GM23338 (cell line): ENCODE measurements around the gene DSG3. TPM values are rescaled to one million over a fixed set of nuclear protein-coding genes. Genes with fewer than 3 reads are reported as not detected.

ENCODE experiments used
- ATAC-seq: fragments of 200-7000 bp; cut with Tn5 transposase; 3 replicates; pipeline ENCODE4 v1.9.1; 2020
- DNase-seq: peaks from one replicate; pipeline ENCODE4 v3.0.0-alpha.2; 2015; ENCODE audit warnings: low spot score
- H2AFZ ChIP-seq: fragments of 200-600 bp; sonication (generic); 2 replicates; pipeline ENCODE4 v1.8.0; 2016; ENCODE audit warnings: antibody characterized with exemption, mild to moderate bottlenecking, moderate library complexity
- H3F3A ChIP-seq: fragments of 200-600 bp; sonication (generic); replicated peaks from 2 replicates; pipeline ENCODE4 v1.8.0; 2017; ENCODE audit warnings: antibody characterized with exemption, mixed run types, low read depth
- H3K27ac ChIP-seq: fragments of 200-600 bp; sonication (generic); 2 replicates; pipeline ENCODE4 v1.6.1; 2016; ENCODE audit warnings: low read depth
- H3K27me3 ChIP-seq: fragments of 200-600 bp; sonication (generic); 2 replicates; pipeline ENCODE4 v1.8.0; 2016; ENCODE audit warnings: mild to moderate bottlenecking, mixed run types, moderate library complexity; ENCODE audit not compliant: insufficient read depth
- H3K36me3 ChIP-seq: fragments of 200-600 bp; sonication (generic); 2 replicates; pipeline ENCODE4 v1.8.0; 2016; ENCODE audit warnings: mild to moderate bottlenecking; ENCODE audit not compliant: insufficient read depth
- H3K4me1 ChIP-seq: fragments of 200-600 bp; sonication (generic); 2 replicates; pipeline ENCODE4 v1.8.0; 2016; ENCODE audit warnings: mild to moderate bottlenecking, moderate library complexity; ENCODE audit not compliant: insufficient read depth
- H3K4me2 ChIP-seq: fragments of 200-600 bp; sonication (generic); 2 replicates; pipeline ENCODE4 v1.7.1; 2017; ENCODE audit warnings: mixed run types
- H3K4me3 ChIP-seq: fragments of 200-600 bp; sonication (generic); 2 replicates; pipeline ENCODE4 v1.6.1; 2016; ENCODE audit warnings: mixed run types
- H3K79me2 ChIP-seq: fragments of 200-600 bp; sonication (generic); replicated peaks from 2 replicates; pipeline ENCODE4 v1.8.0; 2017; ENCODE audit warnings: mild to moderate bottlenecking; ENCODE audit not compliant: insufficient read depth
- H3K9me2 ChIP-seq: fragments of 200-600 bp; sonication (generic); 2 replicates; pipeline ENCODE4 v1.8.0; 2017; ENCODE audit not compliant: insufficient read depth
- H4K20me1 ChIP-seq: fragments of 200-600 bp; sonication (generic); replicated peaks from 2 replicates; pipeline ENCODE4 v1.8.0; 2017; ENCODE audit warnings: mild to moderate bottlenecking; ENCODE audit not compliant: insufficient read depth
- H3K27ac Mint-ChIP-seq: 2 replicates; pipeline ENCODE4 v1.8.0; 2020; ENCODE audit warnings: inconsistent platforms, mild to moderate bottlenecking, moderate library complexity, mixed read lengths
- H3K27me3 Mint-ChIP-seq: 3 replicates; pipeline ENCODE4 v1.8.0; 2022; ENCODE audit warnings: low read depth, mild to moderate bottlenecking, moderate library complexity, mixed read lengths, inconsistent platforms; ENCODE audit not compliant: insufficient read depth, poor library complexity
- H3K36me3 Mint-ChIP-seq: 3 replicates; pipeline ENCODE4 v1.8.0; 2021; ENCODE audit warnings: low read depth, mild to moderate bottlenecking, inconsistent platforms, moderate library complexity, mixed read lengths
- H3K4me1 Mint-ChIP-seq: 3 replicates; pipeline ENCODE4 v1.8.0; 2020; ENCODE audit warnings: mild to moderate bottlenecking, inconsistent platforms, mixed read lengths
- H3K4me3 Mint-ChIP-seq: 3 replicates; pipeline ENCODE4 v1.8.0; 2021; ENCODE audit warnings: moderate library complexity, mild to moderate bottlenecking, inconsistent platforms, mixed read lengths
- H3K9me3 Mint-ChIP-seq: 3 replicates; pipeline ENCODE4 v1.8.0; 2020; ENCODE audit warnings: moderate library complexity, mild to moderate bottlenecking, inconsistent platforms, mixed read lengths
- CREB1 ChIP-seq: fragments of 250-450 bp; sonication (Bioruptor Pico); IDR thresholded peaks from 2 replicates; pipeline ENCODE4 v1.5.0; 2020; ENCODE audit warnings: low read depth, mild to moderate bottlenecking, moderate library complexity
- CTCF ChIP-seq, 2 experiments: fragments of 200-600 bp in 1 of 2; sonication (generic) in 1 of 2; conservative IDR thresholded peaks; 2 replicates each; pipeline versions ENCODE4 v1.5.1 to v1.6.1; 2016 to 2017; ENCODE audit warnings: antibody characterized with exemption in 2 of 2, low read depth in 2 of 2, mild to moderate bottlenecking in 2 of 2, moderate library complexity in 1 of 2
- ETS1 ChIP-seq: IDR thresholded peaks from 2 replicates; pipeline ENCODE4 v1.6.1; 2016; ENCODE audit warnings: antibody characterized with exemption
- EZH2 ChIP-seq: fragments of 200-600 bp; sonication (generic); IDR thresholded peaks from one replicate; pipeline ENCODE4 v1.8.0; 2017; ENCODE audit warnings: antibody characterized with exemption, mild to moderate bottlenecking, low read depth; ENCODE audit not compliant: unreplicated experiment
- EZH2phosphoT487 ChIP-seq: fragments of 200-600 bp; sonication (generic); IDR thresholded peaks from one replicate; pipeline ENCODE4 v1.8.1; 2018; ENCODE audit warnings: antibody characterized with exemption; ENCODE audit not compliant: unreplicated experiment
- JUNB ChIP-seq: IDR thresholded peaks from one replicate; pipeline ENCODE4 v1.6.1; 2016; ENCODE audit warnings: antibody characterized with exemption; ENCODE audit not compliant: unreplicated experiment
- NANOG ChIP-seq: IDR thresholded peaks from 2 replicates; pipeline ENCODE4 v1.6.1; 2016; ENCODE audit warnings: antibody characterized with exemption, borderline replicate concordance
- POLR2AphosphoS5 ChIP-seq: IDR thresholded peaks from 2 replicates; pipeline ENCODE4 v1.6.1; 2016; ENCODE audit warnings: antibody characterized with exemption, low read depth
- REST ChIP-seq: IDR thresholded peaks from one replicate; pipeline ENCODE4 v1.6.1; 2018; ENCODE audit warnings: antibody characterized with exemption; ENCODE audit not compliant: unreplicated experiment
- STAT1 ChIP-seq: IDR thresholded peaks from one replicate; pipeline ENCODE4 v1.6.1; 2016; ENCODE audit warnings: antibody characterized with exemption; ENCODE audit not compliant: unreplicated experiment
- ZNF114 ChIP-seq: fragments of 250-450 bp; sonication (Bioruptor Pico); IDR thresholded peaks from 2 replicates; pipeline ENCODE4 v1.5.0; 2020; ENCODE audit warnings: mild to moderate bottlenecking, moderate library complexity
- ZNF331 ChIP-seq: fragments of 250-450 bp; sonication (Bioruptor Pico); IDR thresholded peaks from 2 replicates; pipeline ENCODE4 v1.5.0; 2020; ENCODE audit warnings: low read depth, mild to moderate bottlenecking, moderate library complexity
- ZNF462 ChIP-seq: fragments of 250-450 bp; sonication (Bioruptor Pico); IDR thresholded peaks from 2 replicates; pipeline ENCODE4 v1.5.0; 2020; ENCODE audit warnings: mild to moderate bottlenecking, moderate library complexity
- polyA plus RNA-seq: library from polyadenylated mRNA; unstranded; fragments of >200 nt; fragmentation: Nextera tagmentation; extraction: Ambion mirVana; gene quantifications from 2 replicates; pipeline ENCODE4 v1.2.1, GENCODE V29; 2016
- total RNA-seq: library from RNA; depleted of rRNA; stranded (reverse); fragments of >200 nt; shearing (Covaris generic); gene quantifications from 2 replicates; pipeline ENCODE4 v1.2.3, GENCODE V29; 2014

DSG3 gene
- total and polyA plus RNA-seq, 2 experiments from 2014 or later = 0.05 to 0.24 TPM

- TF ChIP-seq ZNF462 (CRISPR knock-in tag) = no peak
These were observed 20.6 kb upstream of the DSG3 start (continued) for GRCh38 chr18:31426871-31427406.

GRCh38 chr18:31428211-31428610 lies 19.3 kb upstream of the DSG3 start:
- Histone ChIP-seq H3F3A (no peaks in the 10 kb centered on the region), H3K4me3 (no peak overlapping the region), H4K20me1 (no peaks in the 10 kb centered on the region), H3K9me2 (no peaks in the 10 kb centered on the region), H3K4me2 (no peak overlapping the region), H3K36me3 (no peaks in the 10 kb centered on the region), H3K27me3 (no peaks in the 10 kb centered on the region), H3K79me2 (no peaks in the 10 kb centered on the region), H2AFZ (no peak overlapping the region), H3K4me1 (peaks cover 3% of the 10 kb centered on the region), H3K27ac (no peak overlapping the region)
- no peak overlapping the region for H3K4me3 Mint-ChIP-seq
- no peaks in the 10 kb centered on the region for H3K27me3 Mint-ChIP-seq
- no peaks in the 10 kb centered on the region for H3K36me3 Mint-ChIP-seq
- DNase-seq = no peak
- peaks cover 12% of the 10 kb centered on the region for H3K4me1 Mint-ChIP-seq
- H3K27ac Mint-ChIP-seq = no peak overlapping the region
- peaks cover 4% of the 10 kb centered on the region; the same call in 2 of the 3 replicates for H3K9me3 Mint-ChIP-seq
- ATAC-seq = no peak
- TF ChIP-seq JUNB = no peak
- TF ChIP-seq CTCF (conservative IDR thresholded peaks at IDR 0.05; ENCODE audit: low read depth in 2 of 2) = no peak
- TF ChIP-seq ETS1 = no peak
- TF ChIP-seq ZNF114 = no peak
- TF ChIP-seq REST = no peak
- no peak for TF ChIP-seq STAT1
- no peak for TF ChIP-seq ZNF331 (CRISPR knock-in tag)
- TF ChIP-seq CREB1 (CRISPR knock-in tag) = no peak
- TF ChIP-seq EZH2phosphoT487 = no peak
- no peak for TF ChIP-seq POLR2AphosphoS5
- TF ChIP-seq EZH2 = no peak
- TF ChIP-seq NANOG = no peak
